ENCODE measurements around the gene RPS6KA1. TPM values are rescaled to one million over a fixed set of nuclear protein-coding genes. Genes with fewer than 3 reads are reported as not detected.
A peak's percentile ranks its signal among the peaks of the same experiment; 100 is the strongest.

RPS6KA1 gene
- polyA plus RNA-seq, 1 donor (not counting 4 experiments of a cell fraction or from before 2014, with no cell fraction given), result 65.9 TPM

- H3K4me1 ChIP-seq (ENCODE audit: control insufficient read depth, extremely low read depth, insufficient read depth, low read length), result peaks cover 18% of the 10 kb centered on the region
- H3K9me1 ChIP-seq (ENCODE audit: control insufficient read depth, extremely low read depth, insufficient read depth, low read length), result no peaks in the 10 kb centered on the region
- no peaks in the 10 kb centered on the region for H3K9me3 ChIP-seq (ENCODE audit: control insufficient read depth, low read depth, low read length)
- peak overlapping the region; percentile 50 for H3K9ac ChIP-seq (ENCODE audit: control insufficient read depth, extremely low read depth, insufficient read depth, low read length)
- H4K20me1 ChIP-seq (ENCODE audit: control insufficient read depth, extremely low read depth, insufficient read depth, low read length), result no peaks in the 10 kb centered on the region
- FAIRE-seq, result peak; percentile 98
- no peak overlapping the region for H2AFZ ChIP-seq (ENCODE audit: control insufficient read depth, low read length)
- no peaks in the 10 kb centered on the region for H3K36me3 ChIP-seq (ENCODE audit: control insufficient read depth in 2 of 2, extremely low read depth in 1 of 2, insufficient read depth in 2 of 2, low read length in 2 of 2)
- peak; percentile 82 for DNase-seq (ENCODE audit: low read depth, low spot score)
- peak overlapping the region in 1 of 3 experiments; percentile 11 for H3K4me3 ChIP-seq (ENCODE audit: control insufficient read depth in 2 of 3, extremely low read depth in 1 of 3, insufficient read depth in 2 of 3, low read depth in 1 of 3, low read length in 3 of 3)
- H3K4me2 ChIP-seq (ENCODE audit: control insufficient read depth, extremely low read depth, insufficient read depth, low read depth, low read length), result peak overlapping the region; percentile 65
- no peaks in the 10 kb centered on the region for H3K79me2 ChIP-seq (ENCODE audit: control insufficient read depth, insufficient read depth, low read length)
- H3K27me3 ChIP-seq (ENCODE audit: control insufficient read depth, extremely low read depth, insufficient read depth, low read length), result no peaks in the 10 kb centered on the region
- dilution Hi-C loops (cut with MboI; ENCODE audit: extremely low pct_ligation_motif_present, low sequenced_read_pairs), result no loop called here
- TF ChIP-seq EZH2 (IDR thresholded peaks at IDR 0.05; ENCODE audit: low read length) (no peak), CTCF (optimal IDR thresholded peaks at IDR 0.05 in 1 of 3, IDR thresholded peaks at IDR 0.05 in 1 of 3, conservative IDR thresholded peaks at IDR 0.05 in 1 of 3; ENCODE audit: extremely low read depth in 1 of 3, insufficient read depth in 2 of 3, low read length in 3 of 3) (no peak)
- peak overlapping the region; percentile 67 for H3K27ac ChIP-seq (ENCODE audit: control insufficient read depth, insufficient read depth, low read length)
These were observed 5.4 kb upstream of the RPS6KA1 start for GRCh38 chr1:26524181-26524580.

- no peak overlapping the region for H3K9ac ChIP-seq (ENCODE audit: control insufficient read depth, extremely low read depth, insufficient read depth, low read length)
- no peak overlapping the region for H3K27ac ChIP-seq (ENCODE audit: control insufficient read depth, insufficient read depth, low read length)
- dilution Hi-C loops (cut with MboI; ENCODE audit: extremely low pct_ligation_motif_present, low sequenced_read_pairs), result no loop called here
- peaks cover 9% of the 10 kb centered on the region for H3K79me2 ChIP-seq (ENCODE audit: control insufficient read depth, insufficient read depth, low read length)
- no peaks in the 10 kb centered on the region for H3K9me1 ChIP-seq (ENCODE audit: control insufficient read depth, extremely low read depth, insufficient read depth, low read length)
- H2AFZ ChIP-seq (ENCODE audit: control insufficient read depth, low read length), result no peak overlapping the region
- FAIRE-seq (no peak), DNase-seq (ENCODE audit: low read depth, low spot score) (no peak)
- H3K27me3 ChIP-seq (ENCODE audit: control insufficient read depth, extremely low read depth, insufficient read depth, low read length), result no peaks in the 10 kb centered on the region
- no peak overlapping the region for H3K4me3 ChIP-seq (ENCODE audit: control insufficient read depth in 2 of 3, extremely low read depth in 1 of 3, insufficient read depth in 2 of 3, low read depth in 1 of 3, low read length in 3 of 3)
- no peaks in the 10 kb centered on the region for H4K20me1 ChIP-seq (ENCODE audit: control insufficient read depth, extremely low read depth, insufficient read depth, low read length)
- no peaks in the 10 kb centered on the region for H3K9me3 ChIP-seq (ENCODE audit: control insufficient read depth, low read depth, low read length)
- no peak for TF ChIP-seq CTCF (optimal IDR thresholded peaks at IDR 0.05 in 1 of 3, IDR thresholded peaks at IDR 0.05 in 1 of 3, conservative IDR thresholded peaks at IDR 0.05 in 1 of 3; ENCODE audit: extremely low read depth in 1 of 3, insufficient read depth in 2 of 3, low read length in 3 of 3)
- no peak for TF ChIP-seq EZH2 (IDR thresholded peaks at IDR 0.05; ENCODE audit: low read length)
- peaks cover 20% of the 10 kb centered on the region for H3K4me1 ChIP-seq (ENCODE audit: control insufficient read depth, extremely low read depth, insufficient read depth, low read length)
- H3K36me3 ChIP-seq (ENCODE audit: control insufficient read depth in 2 of 2, extremely low read depth in 1 of 2, insufficient read depth in 2 of 2, low read length in 2 of 2), result no peaks in the 10 kb centered on the region
- H3K4me2 ChIP-seq (ENCODE audit: control insufficient read depth, extremely low read depth, insufficient read depth, low read depth, low read length), result no peak overlapping the region
These were observed 3.3 kb upstream of the RPS6KA1 start for GRCh38 chr1:26526287-26526686.
